HG03342 (cell line): ENCODE results near the gene MEF2A.

Experiments used
- ATAC-seq: cut with Tn5 transposase; IDR thresholded peaks from one replicate; pipeline ENCODE4 v1.9.1; 2021; ENCODE audit warnings: mild to moderate bottlenecking, moderate library complexity; ENCODE audit not compliant: unreplicated experiment

Gene MEF2A

DNA sequence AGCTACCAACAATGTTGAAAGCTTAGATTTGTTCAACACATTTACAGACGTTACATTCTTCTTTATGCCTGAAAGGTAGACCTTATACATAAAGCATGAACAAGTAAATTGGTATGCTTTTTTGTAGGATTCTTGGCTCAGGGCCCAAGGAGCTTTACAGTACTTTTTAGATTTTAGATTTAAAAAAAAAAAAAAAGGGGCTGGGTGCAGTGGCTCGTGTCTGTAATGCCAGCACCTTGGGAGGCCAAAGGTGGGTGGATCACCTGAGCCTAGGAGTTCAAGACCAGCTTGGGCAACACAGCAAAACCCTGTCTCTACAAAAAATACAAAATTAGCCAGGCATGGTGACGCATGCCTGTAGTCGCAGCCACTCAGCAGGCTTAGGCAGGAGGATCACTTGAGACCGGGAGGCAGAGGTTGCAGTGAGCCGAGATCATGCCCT, 39.7 kb downstream of the MEF2A start:
- no peak for ATAC-seq

DNA sequence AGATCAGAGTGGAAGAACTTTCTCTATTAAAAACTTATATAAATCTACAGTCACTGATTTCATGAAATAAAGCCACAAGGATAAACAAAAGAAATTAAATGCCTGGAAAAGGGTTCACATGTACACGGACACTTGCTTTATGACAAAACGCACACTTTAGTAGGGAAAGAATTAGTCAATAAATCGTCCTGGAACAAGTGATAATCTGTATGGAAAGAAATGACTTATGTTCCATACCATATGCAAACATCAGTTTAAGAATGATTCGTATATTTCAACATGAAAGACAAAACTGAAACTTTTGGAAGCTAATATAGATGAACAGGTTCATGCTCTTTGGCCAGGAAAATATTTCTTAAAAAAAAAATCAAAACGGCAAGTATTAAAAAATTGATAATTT, 40.2 kb downstream of the MEF2A start:
- ATAC-seq: no peak

GRCh38 chr15:99606646-99607045, 40.9 kb downstream of the MEF2A start:
- no peak for ATAC-seq

DNA sequence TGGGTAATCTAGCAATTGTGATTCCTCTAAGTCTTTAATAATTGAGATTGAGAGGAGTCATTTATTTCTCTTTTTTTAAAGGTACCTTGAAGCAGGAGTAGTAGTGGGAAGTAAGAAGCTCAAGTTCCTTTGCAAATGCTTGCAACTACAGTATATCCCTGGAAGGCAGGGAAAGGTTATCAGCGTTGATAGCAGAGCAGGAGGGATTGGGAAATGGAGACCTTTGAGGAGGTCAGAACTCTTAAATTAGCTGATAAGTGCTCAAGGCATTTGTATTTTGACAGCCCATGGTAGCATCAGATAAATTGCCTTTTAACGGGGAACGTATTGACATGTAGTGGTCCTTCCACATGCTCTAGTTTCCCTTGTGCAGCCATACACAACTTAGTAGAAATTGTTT, 47.7 kb downstream of the MEF2A start:
- no peak for ATAC-seq

- no peak for ATAC-seq
Measured at GRCh38 chr15:99613887-99614647, 48.3 kb downstream of the MEF2A start.

DNA sequence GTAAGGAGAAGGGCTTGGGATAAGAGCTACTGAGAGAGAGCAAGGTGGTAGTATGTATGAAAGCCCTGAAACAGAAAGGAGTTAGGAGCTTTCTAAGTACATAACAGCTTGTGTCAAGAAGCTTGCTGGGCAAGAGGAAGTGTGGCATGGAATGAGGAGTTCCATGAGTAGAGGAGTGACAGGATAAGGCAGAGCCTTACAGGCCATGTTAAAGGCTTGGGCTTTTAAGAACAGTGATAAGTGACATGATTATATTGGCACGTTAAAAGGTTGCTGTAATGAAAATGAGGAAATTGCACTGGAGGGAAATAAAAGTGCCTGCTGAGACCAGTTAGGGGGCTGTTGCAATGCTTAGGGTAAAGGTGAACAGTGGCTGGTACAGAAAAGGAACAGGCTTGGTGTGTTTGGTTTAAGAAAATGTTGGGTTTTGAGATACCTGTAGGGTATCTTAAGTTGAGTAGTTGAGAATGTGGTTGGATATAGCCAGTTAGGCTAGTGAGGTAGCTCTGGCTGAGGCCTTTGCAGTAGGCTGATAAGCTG, 49.0 kb downstream of the MEF2A start:
- peak; percentile 37 for ATAC-seq

DNA sequence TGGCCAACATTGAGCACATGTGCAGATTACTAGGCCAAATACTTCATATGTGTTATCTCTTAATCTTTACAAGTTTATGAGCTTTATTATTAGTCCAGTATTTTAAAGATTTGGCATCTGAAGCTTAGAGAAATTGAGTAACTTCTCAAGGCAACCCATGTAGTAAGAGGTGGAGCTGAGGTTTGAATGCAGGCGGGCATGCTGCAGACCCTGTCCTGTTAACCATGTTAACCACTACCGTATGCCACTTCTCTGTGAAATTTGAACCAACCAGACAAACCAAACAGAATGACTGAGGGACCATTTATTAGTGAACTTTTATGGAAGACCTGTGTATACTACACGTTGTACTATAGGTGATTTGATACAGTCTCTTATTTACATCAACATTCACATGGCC, 49.7 kb downstream of the MEF2A start:
- no peak for ATAC-seq

- no peak for ATAC-seq
Measured at GRCh38 chr15:99616129-99616528, 50.3 kb downstream of the MEF2A start.

DNA sequence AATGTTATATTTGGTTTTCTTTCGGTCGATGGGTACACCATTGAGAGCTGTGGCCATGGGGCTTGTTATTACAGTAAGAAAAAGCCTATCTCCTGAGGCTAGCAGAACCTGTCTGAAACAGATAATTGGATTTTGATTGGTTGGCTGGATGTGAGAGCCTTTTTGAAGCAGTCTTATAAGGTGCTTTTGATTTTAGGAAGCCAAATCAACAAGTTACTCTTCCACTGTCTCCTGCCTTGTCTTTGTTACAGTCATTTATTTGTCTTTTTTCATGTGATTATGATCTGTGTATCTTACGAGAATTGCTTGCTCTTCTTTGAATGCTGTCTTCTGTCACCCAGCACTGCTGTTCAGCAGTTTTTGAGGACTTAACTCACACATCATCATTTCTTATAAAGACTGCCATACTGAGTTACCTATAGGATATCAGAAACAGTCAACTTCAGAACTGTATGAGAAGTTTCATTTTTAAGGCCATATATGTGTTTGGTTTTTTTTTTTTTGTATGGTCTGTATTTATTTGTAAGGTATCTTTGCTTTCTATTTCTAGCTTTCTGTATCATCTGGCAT, 51.1 kb downstream of the MEF2A start:
- ATAC-seq: no peak

GRCh38 chr15:99618941-99619411, 53.2 kb downstream of the MEF2A start:
- no peak for ATAC-seq

DNA sequence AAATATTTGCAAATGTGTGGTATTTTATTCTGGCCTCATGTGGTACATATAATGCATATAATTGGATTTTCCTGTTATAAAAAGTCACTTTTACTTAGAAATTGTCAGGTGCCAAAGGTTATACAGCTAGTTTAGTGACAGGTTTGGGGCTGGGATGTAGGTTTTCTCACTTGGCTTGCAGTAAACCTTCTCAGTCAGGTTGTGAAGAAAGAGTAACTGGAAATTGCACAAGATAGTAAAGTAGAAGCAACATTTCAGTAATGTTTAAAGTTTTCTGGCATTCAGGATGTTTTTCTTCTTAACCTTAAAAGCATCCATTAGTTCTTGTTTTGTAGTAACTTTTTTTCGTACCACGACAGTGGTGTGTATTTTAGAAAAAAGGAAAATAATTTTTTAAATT, 53.9 kb downstream of the MEF2A start:
- no peak for ATAC-seq

DNA sequence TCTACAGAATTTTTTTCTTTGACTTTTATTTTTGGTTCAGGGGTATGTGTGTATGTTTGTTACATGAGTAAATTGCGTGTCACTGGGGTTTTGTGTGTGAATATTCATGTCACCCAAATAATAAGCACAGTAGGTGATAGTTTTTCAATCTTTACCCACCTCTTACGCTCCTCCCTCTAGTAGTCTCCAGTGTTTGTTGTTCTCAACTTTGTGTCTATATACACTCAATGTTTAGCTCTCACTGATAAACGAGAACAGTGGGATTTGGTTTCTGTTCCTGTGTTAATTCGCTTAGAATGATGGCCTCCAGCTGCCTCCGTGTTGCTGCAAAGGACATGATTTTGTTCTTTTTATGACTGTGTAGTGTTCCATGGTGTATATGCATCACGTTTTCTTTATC, 54.4 kb downstream of the MEF2A start:
- no peak for ATAC-seq

- ATAC-seq: no peak
Measured at GRCh38 chr15:99621767-99622166, 56.0 kb downstream of the MEF2A start.

DNA sequence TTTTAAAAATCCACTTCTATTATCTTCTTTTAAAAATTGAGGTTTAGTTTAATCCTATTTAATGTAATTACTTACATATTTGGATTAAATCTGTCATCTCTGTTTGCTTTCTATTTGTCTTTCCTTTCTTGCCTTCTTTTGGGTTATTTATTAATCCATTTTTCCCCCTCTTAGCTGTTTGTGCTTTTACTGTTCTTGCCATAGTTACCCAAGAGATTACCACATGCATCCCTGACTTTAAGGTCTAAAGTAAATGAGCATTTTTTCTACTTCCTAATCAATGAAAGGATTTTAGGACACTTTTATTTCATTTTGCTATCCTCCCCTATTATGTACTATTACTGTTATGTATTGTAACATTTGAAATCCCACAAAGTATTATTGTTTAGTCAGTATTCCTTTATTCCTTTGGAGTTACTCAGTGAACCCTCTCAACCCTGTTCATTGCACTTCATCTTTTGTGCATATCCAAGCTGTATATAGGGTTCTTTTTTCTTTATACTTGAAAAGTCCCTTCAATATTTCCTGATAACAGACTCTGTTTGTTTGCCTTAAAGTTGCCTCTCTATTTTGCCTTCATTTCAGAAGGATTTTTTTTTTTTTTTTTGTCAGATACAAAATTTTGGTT, 62.7 kb downstream of the MEF2A start:
- no peak for ATAC-seq

DNA sequence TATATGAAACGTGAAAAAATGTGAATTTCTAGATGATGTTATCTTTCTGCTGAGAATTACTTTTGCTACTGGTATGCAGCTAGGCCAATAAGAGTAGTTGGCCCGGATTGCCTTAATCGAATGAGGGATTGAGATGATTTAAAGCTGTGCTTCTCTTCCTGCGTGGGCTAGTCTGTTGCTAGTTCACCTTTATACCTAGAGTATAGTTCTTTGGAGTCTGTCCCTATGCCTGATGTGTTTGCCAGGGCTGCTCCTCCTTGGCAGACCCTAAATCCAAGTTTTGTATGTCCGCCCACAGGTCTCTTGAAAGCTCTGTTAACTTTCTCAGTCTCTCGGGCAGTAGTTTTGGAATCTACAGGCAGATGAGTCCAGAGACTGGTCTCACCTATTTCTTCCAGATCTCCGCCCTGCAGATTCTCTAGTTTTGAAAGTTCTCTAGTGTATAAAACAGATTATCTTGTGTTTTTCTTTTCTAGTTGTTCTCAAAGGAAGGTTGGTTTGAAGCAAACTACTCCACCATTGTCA, 64.9 kb downstream of the MEF2A start:
- ATAC-seq: no peak

DNA sequence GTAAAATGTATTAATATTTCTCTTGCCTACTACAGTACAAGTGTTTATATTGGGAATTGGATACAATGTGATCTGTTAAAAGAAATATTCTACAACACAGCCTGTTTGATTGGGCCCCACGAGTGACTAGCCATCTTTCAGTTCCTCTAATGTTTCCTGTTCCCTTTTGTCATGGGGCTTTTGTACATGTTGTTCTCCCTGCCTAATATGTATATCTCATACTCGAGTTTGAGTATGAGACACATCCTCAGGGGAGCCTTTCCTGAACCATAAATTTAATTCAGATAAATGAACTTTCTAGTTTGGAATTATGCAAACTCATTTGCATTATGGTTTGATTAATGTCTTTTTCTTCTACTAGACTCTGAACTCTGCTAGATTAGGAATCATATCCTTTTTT, 65.5 kb downstream of the MEF2A start:
- ATAC-seq: peak; percentile 90

GRCh38 chr15:99632521-99632920, 66.7 kb downstream of the MEF2A start:
- no peak for ATAC-seq

DNA sequence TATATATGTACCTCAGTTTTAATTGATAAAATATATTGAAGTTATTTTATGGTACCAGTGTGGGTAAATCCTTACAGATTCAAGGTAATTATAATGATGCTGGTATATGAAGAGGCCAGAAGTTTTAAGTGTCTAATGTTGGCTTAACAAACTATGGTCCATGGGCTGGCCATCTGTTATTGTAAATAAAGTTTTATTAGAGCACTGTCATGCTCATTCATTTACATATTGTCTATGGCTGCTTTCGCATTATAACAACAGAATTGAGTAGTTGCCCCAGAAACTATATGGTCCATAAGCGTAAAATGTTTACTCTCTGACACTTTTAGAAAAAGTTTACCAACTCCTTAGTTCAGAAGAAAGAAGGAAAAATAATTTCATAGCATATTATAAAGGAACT, 67.9 kb downstream of the MEF2A start:
- ATAC-seq: no peak

GRCh38 chr15:99634576-99634975, 68.8 kb downstream of the MEF2A start:
- no peak for ATAC-seq

- ATAC-seq: no peak
Measured at GRCh38 chr15:99635145-99635544, 69.4 kb downstream of the MEF2A start.

DNA sequence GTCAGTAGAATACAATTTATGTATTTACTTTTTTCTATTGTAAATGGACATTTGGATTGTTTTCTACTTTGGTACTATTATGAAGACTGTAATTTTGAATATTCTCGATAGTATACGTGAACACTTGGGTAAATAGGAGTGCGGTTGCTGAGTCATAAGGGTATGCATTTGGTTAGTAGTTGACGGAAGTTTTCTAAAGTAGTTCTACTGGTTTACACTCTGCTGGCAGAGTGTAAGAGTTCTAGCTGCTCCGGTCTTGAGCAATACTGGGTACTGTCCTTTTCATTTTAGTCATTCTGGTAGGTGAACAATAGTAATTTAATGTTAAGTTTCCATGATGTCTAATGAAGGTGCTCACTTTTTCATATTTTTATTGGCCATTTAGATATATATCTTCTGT, 70.0 kb downstream of the MEF2A start:
- ATAC-seq: peak; percentile 57
